HK-2 (cell line): ENCODE results near the gene MTCL1.
"Not testable (repeated sequence)": the region's sequence is repeated elsewhere in the genome, so short reads cannot be mapped to it uniquely, and the experiment has no call there.

Experiments
- DNase-seq: peaks from one replicate; pipeline ENCODE4 v3.0.0-alpha.2; 2018; ENCODE audit not compliant: unreplicated experiment

MTCL1 gene

GRCh38 chr18:8744038-8744437 lies 38.7 kb downstream of the MTCL1 start:
- no peak for DNase-seq

- no peak for DNase-seq
Observed at GRCh38 chr18:8744656-8745055, 39.3 kb downstream of the MTCL1 start.

DNA sequence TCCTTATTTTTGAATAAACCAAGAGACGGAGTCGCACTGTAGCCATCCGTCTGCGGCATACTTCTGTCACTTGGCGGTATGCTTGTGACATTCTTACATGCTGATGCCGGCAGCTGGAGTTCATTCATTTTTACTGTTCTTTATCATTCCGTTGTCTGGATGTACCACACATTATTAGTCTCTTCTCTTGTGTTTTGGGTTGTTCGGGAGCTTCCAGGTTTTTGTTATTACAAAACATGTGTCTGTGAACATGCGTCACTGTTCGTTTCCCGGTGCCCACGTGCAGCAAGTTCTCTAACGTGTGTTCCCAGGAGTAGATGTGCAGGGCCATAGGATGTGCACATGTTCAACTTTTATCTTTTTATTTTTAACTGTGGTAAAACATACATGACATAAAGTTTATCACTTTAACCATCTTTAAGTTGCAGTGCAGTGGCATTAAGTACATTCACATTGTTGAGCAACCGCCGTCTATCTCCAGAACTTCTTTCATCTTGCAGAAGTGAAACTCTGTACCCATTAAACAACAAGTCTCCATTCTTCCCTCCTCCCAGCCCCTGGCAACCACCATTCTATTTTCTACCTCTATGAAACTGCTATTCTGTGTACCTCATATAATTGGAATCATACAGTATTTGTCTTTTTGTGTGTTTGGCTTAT lies 40.1 kb downstream of the MTCL1 start:
- DNase-seq = no peak

DNA sequence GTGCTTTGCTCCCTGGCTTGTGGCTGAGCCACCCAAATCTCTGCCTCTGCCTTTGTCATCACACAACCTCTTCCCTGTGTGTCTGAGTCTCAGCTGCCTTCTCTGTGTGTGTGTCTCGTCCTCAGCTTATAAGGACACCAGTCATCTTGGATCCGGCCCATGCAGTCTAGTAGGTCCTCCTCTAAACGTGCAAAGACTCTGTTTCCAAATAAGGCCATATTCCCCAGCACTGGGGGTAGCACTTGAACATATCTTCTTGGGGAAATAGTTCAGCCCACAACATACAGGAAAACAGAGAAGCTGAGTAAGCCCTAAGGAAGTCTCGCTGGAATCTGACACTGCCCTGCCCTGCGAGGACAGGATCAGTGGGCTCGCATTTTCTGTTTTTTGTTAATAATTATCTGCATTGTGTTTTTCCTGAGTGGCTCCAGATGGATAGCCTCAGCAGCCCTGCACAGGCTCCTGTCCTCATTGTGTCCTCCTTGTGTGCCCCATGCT lies 42.1 kb downstream of the MTCL1 start:
- peak; percentile 67 for DNase-seq

DNA sequence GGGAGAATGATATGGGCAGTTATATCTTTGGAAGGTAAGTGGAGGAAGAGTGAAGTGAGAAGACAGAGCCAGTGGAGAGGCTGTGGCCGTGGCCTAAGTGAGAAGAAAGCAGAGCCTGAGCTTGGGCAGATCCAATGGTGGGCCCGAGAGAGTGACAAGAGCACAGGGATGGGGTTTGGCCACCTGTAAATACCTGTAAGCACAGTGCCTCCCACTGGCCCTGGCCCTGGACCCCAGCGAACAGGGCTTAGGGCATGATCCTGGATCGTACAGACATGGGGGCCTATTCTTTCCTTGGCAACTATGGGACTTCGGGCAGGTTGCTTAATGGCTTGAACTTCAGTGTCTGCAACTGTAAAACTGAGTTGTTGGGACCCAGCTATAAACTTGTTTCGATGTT lies 44.1 kb downstream of the MTCL1 start:
- DNase-seq = no peak

DNA sequence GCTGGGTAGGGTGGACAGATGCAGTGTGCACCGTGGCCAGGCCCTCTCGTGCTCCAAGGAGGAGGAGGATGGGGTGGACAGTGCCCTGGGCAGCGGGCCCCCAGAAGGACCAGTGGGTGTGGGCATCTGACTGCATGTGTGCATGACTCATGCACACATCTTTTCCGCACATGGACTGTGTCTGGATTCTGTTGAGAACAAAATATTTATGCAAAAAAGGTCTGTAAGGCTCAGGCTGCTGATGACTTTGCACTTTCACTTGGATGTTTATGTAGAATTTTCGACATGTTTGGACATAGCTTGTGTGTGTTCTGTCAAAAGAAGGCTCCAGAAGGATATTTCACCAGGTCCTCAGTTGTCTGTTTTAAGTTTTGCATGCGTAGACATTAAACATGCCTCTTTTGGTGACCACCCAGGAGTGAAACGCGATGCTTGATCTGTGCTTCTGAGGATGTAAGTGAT lies 45.6 kb downstream of the MTCL1 start:
- no peak for DNase-seq

DNA sequence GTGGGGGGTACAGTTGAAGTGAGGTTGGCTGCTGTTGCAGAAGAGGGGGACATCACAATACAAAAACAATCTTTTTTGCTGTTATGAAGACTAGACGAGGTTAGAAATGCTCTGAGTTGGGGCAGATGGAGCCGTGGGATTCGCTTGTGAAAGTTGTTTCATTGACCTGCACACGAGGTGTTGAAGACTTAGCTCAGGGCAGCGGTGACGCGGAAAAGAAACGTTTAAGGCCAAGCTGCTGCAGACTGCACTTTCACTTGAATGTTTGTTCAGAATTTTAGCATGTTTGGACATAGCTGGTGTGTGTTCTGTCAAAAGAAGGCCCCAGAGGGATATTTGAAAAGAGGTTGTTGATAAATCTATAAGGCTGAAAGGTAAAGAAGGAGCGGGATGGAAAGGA lies 46.3 kb downstream of the MTCL1 start:
- DNase-seq = no peak

DNA sequence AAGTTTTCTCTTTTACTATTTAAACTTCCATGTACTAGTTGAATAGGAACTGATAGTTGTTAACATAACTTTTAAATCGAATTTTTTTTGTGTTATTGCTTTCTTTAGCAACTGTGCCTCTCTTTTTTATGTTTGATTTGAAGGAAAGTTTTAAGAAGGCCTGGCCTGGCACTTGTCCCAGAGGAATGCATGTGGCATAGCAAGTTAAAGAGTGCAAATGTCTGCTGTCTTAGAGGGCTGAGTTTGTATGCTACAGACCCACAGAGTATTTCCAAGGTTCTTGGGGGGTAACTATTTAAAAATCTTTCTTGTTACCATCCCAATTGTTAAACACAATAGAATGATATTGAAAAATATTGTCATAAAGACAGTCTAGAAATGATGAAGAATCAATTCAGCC lies 47.0 kb downstream of the MTCL1 start:
- no peak for DNase-seq

GRCh38 chr18:8754995-8755960 lies 49.9 kb downstream of the MTCL1 start:
- DNase-seq = no peak

GRCh38 chr18:8756571-8756970 lies 51.2 kb downstream of the MTCL1 start:
- no peak for DNase-seq

- no peak for DNase-seq
Observed at GRCh38 chr18:8757396-8757997, 52.1 kb downstream of the MTCL1 start.

GRCh38 chr18:8758466-8758865 lies 53.1 kb downstream of the MTCL1 start:
- no peak for DNase-seq

GRCh38 chr18:8760984-8761383 lies 55.6 kb downstream of the MTCL1 start:
- no peak for DNase-seq

DNA sequence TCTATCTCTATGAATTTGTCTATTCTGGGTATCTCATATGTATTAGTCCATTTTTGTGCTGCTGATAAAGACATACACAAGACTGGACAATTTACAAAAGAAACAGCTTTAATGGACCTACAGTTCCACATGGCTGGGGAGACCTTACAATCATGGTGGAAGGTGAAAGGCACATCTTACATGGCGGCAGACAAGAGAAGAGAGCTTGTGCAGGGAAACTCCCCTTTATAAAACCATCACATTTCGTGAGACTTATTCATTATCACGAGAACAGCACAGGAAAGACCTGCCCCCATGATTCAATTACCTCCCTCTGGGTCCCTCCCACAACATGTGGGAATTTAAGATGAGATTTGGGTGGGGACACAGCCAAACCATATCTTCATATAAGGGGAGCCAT lies 56.2 kb downstream of the MTCL1 start:
- DNase-seq = not testable (repeated sequence)

DNA sequence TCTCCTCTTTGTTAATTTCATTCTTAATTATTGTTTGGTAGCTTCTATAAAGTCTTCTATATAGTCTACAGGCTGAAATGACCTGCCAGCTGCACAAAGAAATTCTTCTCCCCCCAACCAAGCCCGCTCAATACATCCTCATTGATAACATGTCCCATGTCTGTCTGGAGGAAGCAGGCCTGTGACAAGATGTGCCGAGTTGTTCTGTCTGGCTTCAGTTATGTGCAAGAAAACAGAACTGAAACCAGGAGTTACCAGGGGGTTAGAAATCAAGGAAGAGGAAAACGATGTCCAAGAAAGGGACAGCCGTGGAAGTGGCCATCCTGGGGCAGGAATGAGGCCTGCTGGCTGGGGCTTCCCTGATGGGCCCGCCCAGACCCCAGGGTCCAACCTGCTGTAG lies 57.6 kb downstream of the MTCL1 start:
- DNase-seq = no peak

DNA sequence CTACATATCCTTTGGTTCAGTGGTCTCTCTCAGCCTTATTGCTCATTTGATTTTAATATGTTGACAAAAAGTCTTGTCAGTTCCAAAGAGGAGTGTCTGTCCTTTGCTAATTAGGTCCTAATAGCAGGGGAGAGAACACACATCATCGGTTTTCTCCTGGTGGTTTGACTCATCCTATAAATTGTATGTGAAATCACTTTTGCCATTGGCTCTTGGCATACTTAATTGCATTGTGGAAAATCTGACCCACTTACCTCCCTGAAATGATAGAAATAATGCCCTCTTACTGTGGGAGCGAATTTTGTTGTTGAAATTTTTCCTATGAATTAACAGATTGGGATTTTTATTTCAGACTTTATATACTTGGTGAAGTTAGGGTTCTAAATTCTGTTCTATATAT lies 58.3 kb downstream of the MTCL1 start:
- DNase-seq = no peak

DNA sequence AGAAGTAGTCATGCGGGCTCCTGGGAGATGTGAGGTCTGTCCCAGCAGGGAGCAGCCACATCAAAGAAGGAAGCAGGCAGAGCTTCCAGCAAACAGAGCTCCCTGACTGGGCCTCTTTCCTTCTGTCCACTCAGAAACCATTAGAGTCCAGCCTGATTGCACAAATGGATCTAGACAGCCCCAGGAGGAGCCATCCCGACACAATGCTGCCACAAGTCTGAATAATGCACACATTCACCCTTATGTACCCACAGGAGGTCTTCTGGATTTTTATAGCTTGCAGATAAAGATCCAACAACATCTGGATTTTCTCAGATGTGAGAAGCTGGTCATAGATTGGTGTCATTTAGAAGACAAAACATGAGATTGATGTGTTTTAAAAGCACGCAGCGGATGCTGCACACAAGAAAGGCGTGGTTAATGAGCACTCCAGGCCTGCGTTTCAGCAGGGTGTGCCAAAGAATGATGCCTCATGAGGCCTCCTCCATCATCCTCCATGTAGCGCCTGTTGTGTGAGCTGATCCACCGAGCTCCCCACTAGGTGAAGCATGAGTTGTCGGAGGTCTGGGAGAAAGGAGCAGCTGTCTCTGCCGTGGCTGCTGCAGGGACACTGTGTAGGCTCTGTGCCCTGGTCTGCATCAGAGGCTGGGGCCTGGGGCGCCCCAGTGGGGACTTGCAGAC lies 60.6 kb downstream of the MTCL1 start:
- DNase-seq = no peak

- DNase-seq = no peak
Observed at GRCh38 chr18:8766559-8767293, 61.4 kb downstream of the MTCL1 start.

DNA sequence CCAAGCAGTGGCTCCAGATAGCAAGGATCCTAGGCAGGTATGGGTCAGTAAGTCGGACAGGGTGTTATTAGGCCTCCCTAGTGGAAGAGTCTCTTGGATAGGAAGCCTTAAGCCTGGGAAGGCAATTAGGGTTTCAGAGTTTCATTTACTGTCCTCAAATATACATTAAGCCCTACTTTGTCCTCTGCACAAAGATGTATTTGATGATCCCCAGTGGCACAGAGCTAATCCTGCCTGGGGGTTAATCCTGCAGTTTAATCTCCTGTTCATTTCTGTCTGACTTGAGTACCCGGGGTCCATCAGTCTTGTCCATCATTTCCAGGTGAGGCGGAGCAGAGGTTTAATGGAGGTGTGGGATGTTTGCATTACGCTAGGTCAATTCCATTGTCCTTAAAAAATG lies 62.0 kb downstream of the MTCL1 start:
- DNase-seq = no peak

DNA sequence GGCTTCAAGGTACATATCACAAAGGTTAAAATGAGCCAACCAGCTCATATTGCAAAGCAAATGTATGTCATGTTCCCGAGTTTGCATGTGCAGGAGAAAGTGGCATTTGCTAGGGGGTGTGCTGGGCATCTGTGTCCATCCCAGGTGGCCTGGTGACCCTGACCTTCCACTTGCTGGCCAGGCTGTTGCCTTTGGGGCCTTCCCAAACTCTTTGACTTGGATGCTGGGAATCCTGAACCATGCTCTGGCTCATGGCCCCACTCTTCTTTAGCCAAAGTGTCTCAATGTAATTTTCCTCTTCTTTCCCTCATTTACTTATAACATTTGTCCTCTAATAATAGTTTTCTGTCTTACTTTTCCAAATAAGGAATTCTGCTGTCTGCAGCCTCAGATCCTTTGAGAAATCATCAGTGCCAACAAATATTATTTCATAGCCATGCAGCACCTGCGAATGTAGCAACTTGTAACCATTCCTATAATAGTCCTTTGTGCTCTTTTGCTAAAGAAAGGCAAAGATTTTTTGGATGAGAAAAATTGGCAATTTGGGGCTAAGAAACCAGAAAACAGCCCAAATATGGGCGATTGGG lies 64.2 kb downstream of the MTCL1 start:
- DNase-seq = no peak

- DNase-seq = no peak
Observed at GRCh38 chr18:8770657-8771056, 65.3 kb downstream of the MTCL1 start.
